HEK293T (cell line): ENCODE results near the gene CCDC92B.

Experiments
- ARNT ChIP-seq: fragments of 450-650 bp; IDR thresholded peaks from 2 replicates; pipeline ENCODE4 v1.6.1; 2017; ENCODE audit warnings: mild to moderate bottlenecking
- BHLHE40 ChIP-seq: fragments of 450-650 bp; IDR thresholded peaks from 2 replicates; pipeline ENCODE4 v1.6.1; 2016; ENCODE audit warnings: mild to moderate bottlenecking, moderate library complexity, borderline replicate concordance
- CTBP1 ChIP-seq: fragments of 450-650 bp; IDR thresholded peaks from 2 replicates; pipeline ENCODE4 v1.6.1; 2016; ENCODE audit warnings: borderline replicate concordance
- ELF4 ChIP-seq: fragments of 450-650 bp; IDR thresholded peaks from 2 replicates; pipeline ENCODE4 v1.6.1; 2017; ENCODE audit warnings: antibody characterized with exemption
- FOXA1 ChIP-seq: fragments of 450-650 bp; IDR thresholded peaks from 2 replicates; pipeline ENCODE4 v1.6.1; 2016; ENCODE audit warnings: mild to moderate bottlenecking
- FOXK2 ChIP-seq: fragments of 450-650 bp; IDR thresholded peaks from 2 replicates; pipeline ENCODE4 v1.6.1; 2016; ENCODE audit warnings: mild to moderate bottlenecking
- FOXM1 ChIP-seq: fragments of 450-650 bp; IDR thresholded peaks from 2 replicates; pipeline ENCODE4 v1.6.1; 2017; ENCODE audit warnings: mild to moderate bottlenecking, borderline replicate concordance
- L3MBTL2 ChIP-seq: fragments of 450-650 bp; conservative IDR thresholded peaks from 2 replicates; pipeline ENCODE4 v1.6.1; 2016; ENCODE audit warnings: mild to moderate bottlenecking
- SP1 ChIP-seq: fragments of 450-650 bp; IDR thresholded peaks from 2 replicates; pipeline ENCODE4 v1.6.1; 2017
- SUZ12 ChIP-seq: fragments of 450-650 bp; IDR thresholded peaks from 2 replicates; pipeline ENCODE4 v1.6.1; 2016; ENCODE audit warnings: mild to moderate bottlenecking
- TARDBP ChIP-seq: fragments of 450-650 bp; IDR thresholded peaks from 2 replicates; pipeline ENCODE4 v1.6.1; 2016
- ZNF384 ChIP-seq: fragments of 450-650 bp; IDR thresholded peaks from 2 replicates; pipeline ENCODE4 v1.6.1; 2016
- TF ChIP-seq, protein P1 (sequence below): fragments of 450-650 bp; IDR thresholded peaks from 2 replicates; pipeline ENCODE4 v1.6.1; 2016

DNA sequence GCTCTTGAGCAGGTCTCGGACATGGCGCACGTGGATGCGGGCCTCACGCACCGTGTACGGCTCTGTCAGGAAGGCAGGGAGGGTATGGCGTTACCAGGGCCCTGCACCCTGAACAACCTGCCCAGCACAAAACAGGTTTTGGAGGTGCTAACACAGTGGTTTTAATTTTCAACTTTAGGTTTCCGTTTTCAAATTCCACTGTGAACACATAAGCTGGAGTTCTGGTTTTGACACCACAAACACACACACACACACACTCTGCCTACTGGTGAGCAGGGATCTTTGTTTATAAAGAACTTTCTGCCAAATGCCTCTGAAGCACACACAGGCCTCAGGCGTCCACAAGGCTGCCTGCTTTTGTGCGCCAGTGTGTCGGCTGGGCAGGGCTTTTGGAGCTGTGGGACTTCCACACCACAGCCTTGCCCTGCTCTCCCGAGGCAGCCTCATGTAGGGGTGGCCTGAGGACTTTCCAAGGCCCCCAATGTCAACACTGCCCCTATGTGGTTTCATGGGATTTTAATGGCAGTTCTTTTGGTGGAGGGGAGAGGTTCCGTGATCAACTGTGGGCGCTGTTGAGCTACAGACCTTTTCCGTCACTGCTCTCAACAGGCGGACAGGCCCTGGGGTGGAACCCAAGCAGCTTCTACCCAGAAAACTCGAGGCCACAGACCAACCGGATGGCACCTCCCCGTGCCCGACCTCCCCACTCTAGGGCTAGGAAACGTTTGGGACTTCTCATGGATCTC, 47.3 kb downstream of the CCDC92B start:
- TF ChIP-seq SP1 (no peak), FOXA1 (no peak), FOXM1 (no peak), TARDBP (no peak), ARNT (no peak), BHLHE40 (no peak), ZNF384 (no peak), FOXK2 (no peak), L3MBTL2 (no peak), CTBP1 (no peak), SUZ12 (no peak), ELF4 (no peak)
- TF ChIP-seq, protein P1, sequence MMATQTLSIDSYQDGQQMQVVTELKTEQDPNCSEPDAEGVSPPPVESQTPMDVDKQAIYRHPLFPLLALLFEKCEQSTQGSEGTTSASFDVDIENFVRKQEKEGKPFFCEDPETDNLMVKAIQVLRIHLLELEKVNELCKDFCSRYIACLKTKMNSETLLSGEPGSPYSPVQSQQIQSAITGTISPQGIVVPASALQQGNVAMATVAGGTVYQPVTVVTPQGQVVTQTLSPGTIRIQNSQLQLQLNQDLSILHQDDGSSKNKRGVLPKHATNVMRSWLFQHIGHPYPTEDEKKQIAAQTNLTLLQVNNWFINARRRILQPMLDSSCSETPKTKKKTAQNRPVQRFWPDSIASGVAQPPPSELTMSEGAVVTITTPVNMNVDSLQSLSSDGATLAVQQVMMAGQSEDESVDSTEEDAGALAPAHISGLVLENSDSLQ: no peak
